Measurements from ENCODE around the gene ZRANB2. TPM values are rescaled to one million over a fixed set of nuclear protein-coding genes. Genes with fewer than 3 reads are reported as not detected.

Gene ZRANB2
- total and polyA plus RNA-seq, 9 of the 15 experiments (the other 6 are each of a cell fraction or from before 2014, with no cell fraction given) = 80.8 to 264 (median 157) TPM

- TF ChIP-seq ZNF639 (CRISPR knock-in tag; conservative IDR thresholded peaks at IDR 0.05 in 1 of 2, IDR thresholded peaks at IDR 0.05 in 1 of 2) (peak in 1 of 2 experiments; percentile 38; a peak in 1 of 4 replicates), CSDE1 (IDR thresholded peaks at IDR 0.05) (no peak), VEZF1 (CRISPR knock-in tag; IDR thresholded peaks at IDR 0.05) (peak; percentile 51; the same call in 1 of the 2 replicates)
- ATAC-seq (no peak), FAIRE-seq (no peak), DNase-seq (ENCODE audit: extremely low read depth in 1 of 4, low spot score in 3 of 4) (no peak)
- Histone ChIP-seq H3K9ac (ENCODE audit: insufficient read depth in 1 of 2, low read depth in 2 of 2, low read length in 2 of 2) (no peak overlapping the region), H3K79me2 (ENCODE audit: control insufficient read depth, insufficient read depth, low read length) (peaks cover 27% of the 10 kb centered on the region), H3K4me2 (ENCODE audit: insufficient read depth, low read length) (no peak overlapping the region), H3K27me3 (ENCODE audit: control insufficient read depth in 2 of 2, insufficient read depth in 2 of 2, low read length in 2 of 2) (no peaks in the 10 kb centered on the region; a peak in 1 of 5 replicates), H3K9me1 (ENCODE audit: control insufficient read depth, insufficient read depth, low read length) (no peaks in the 10 kb centered on the region), H3K9me3 (replicated peaks; ENCODE audit: control insufficient read depth, insufficient read depth, low read depth, low read length) (no peaks in the 10 kb centered on the region), H3K27ac (ENCODE audit: extremely low read depth, low read depth, low read length) (no peak overlapping the region), H3K4me3 (no peak overlapping the region), H3K4me1 (replicated peaks in 1 of 2; ENCODE audit: control insufficient read depth in 2 of 2, insufficient read depth in 2 of 2, low read length in 2 of 2) (no peaks in the 10 kb centered on the region; a peak in 2 of 5 replicates), H2AFZ (ENCODE audit: low read depth, low read length) (peak overlapping the region; percentile 14; the same call in 1 of the 2 replicates), H4K20me1 (replicated peaks; ENCODE audit: control insufficient read depth, insufficient read depth, low read length) (no peaks in the 10 kb centered on the region; the same call in 1 of the 2 replicates), H3K36me3 (ENCODE audit: control insufficient read depth, insufficient read depth, low read length) (peaks cover 10% of the 10 kb centered on the region; the same call in 1 of the 3 replicates)
- BruUV-seq (replicated peaks) = no TSS peak
- in situ Hi-C loops (cut with MboI) = no loop called here
- ChIA-PET POLR2A (interaction anchor here (0.7 to 1.1 kb wide), 2 partner anchors 14 to 527 kb away, joined by 3 read pairs; no protein-coding TSS in a partner anchor), CTCF (ENCODE audit: low intra/inter-chr PET ratio) (no interaction called here)
- intact Hi-C loops (cut with micrococcal nuclease) = no loop called here
- WGBS (ENCODE audit: insufficient coverage, low coverage, missing lambda C conversion rate) = 20% methylated on average over 2 of the region's 2 CpGs
Measured at GRCh38 chr1:71083271-71083670, 2.4 kb upstream of the ZRANB2 start.

Data from K562 (cell line).